K562 (cell line): Measurements from ENCODE around the gene KCNAB1. TPM values are rescaled to one million over a fixed set of nuclear protein-coding genes. Genes with fewer than 3 reads are reported as not detected.

Source experiments
- ATAC-seq: fragments of 200-7000 bp; cut with Tn5 transposase; 3 replicates; pipeline ENCODE4 v1.9.1; 2020; ENCODE audit warnings: moderate library complexity
- BruUV-seq: library from RNA; stranded (reverse); fragments of 400-500 nt; replicated peaks from 2 replicates; lab custom pipeline; 2021; lab: Mats Ljungman, UMichigan
- CTCF ChIA-PET: fragments of 300-600 bp; formaldehyde crosslinking; extraction: SDS; loops from one replicate; lab custom pipeline; 2021; ENCODE audit warnings: low intra/inter-chr PET ratio; lab: Yijun Ruan, JAX
- POLR2A ChIA-PET: fragments of 300-600, 350-650 bp; sonication (Branson Sonifier 250); formaldehyde crosslinking; extraction: SDS; loops from one replicate; lab custom pipeline; 2021; ENCODE audit warnings: antibody characterized with exemption, inconsistent platforms; lab: Yijun Ruan, JAX
- DNase-seq, 4 experiments: peaks; one replicate each; pipeline versions ENCODE4 v3.0.0 to v3.0.0-alpha.2; 2011 to 2018; ENCODE audit warnings: low spot score in 3 of 4, mixed read lengths in 3 of 4; ENCODE audit errors: extremely low read depth in 1 of 4
- FAIRE-seq: peaks from 2 replicates; lab custom pipeline; 2011; peaks lifted over from hg19 to GRCh38; lab: Jason Lieb, UNC
- H2AFZ ChIP-seq: 2 replicates; pipeline ENCODE4 v1.6.0; 2011; ENCODE audit warnings: low read depth, low read length, control low read depth, inconsistent platforms
- H3K27ac ChIP-seq: fragments of 200-600 bp; 3 replicates; pipeline ENCODE4 v1.8.0; 2011; ENCODE audit warnings: low read depth, mild to moderate bottlenecking, control low read depth, inconsistent platforms, low read length, moderate library complexity, mixed read lengths; ENCODE audit errors: extremely low read depth
- H3K27me3 ChIP-seq, 2 experiments: fragments of 300-600 bp in 1 of 2; 2 replicates in 1 of 2; 3 replicates in 1 of 2; pipeline versions ENCODE4 v1.6.0 to v1.8.0; 2011; ENCODE audit warnings: inconsistent platforms in 2 of 2, low read length in 2 of 2, mild to moderate bottlenecking in 1 of 2, mixed read lengths in 1 of 2, moderate library complexity in 1 of 2; ENCODE audit not compliant: control insufficient read depth in 2 of 2, insufficient read depth in 2 of 2
- H3K36me3 ChIP-seq: fragments of 300-600 bp; 3 replicates; pipeline ENCODE4 v1.8.0; 2011; ENCODE audit warnings: mild to moderate bottlenecking, low read length, inconsistent platforms; ENCODE audit not compliant: control insufficient read depth, insufficient read depth
- H3K4me1 ChIP-seq, 2 experiments: fragments of 200-600 bp in 1 of 2; replicated peaks in 1 of 2; 2 replicates in 1 of 2; 3 replicates in 1 of 2; pipeline versions ENCODE4 v1.5.1 to v1.8.0; 2011; ENCODE audit warnings: inconsistent platforms in 2 of 2, low read length in 2 of 2, mild to moderate bottlenecking in 1 of 2, mixed read lengths in 1 of 2, moderate library complexity in 1 of 2; ENCODE audit not compliant: control insufficient read depth in 2 of 2, insufficient read depth in 2 of 2
- H3K4me2 ChIP-seq: 2 replicates; pipeline ENCODE4 v1.6.1; 2011; ENCODE audit warnings: low read length, control low read depth, inconsistent platforms, mixed read lengths; ENCODE audit not compliant: insufficient read depth
- H3K4me3 ChIP-seq: fragments of 200-600 bp; sonication (generic), shearing (Covaris generic); 2 replicates; pipeline ENCODE4 v1.5.1; 2016; ENCODE audit warnings: control low read depth, inconsistent platforms
- H3K79me2 ChIP-seq: fragments of 200-600 bp; 3 replicates; pipeline ENCODE4 v1.8.0; 2011; ENCODE audit warnings: low read length, inconsistent platforms; ENCODE audit not compliant: control insufficient read depth, insufficient read depth
- H3K9ac ChIP-seq, 2 experiments: 2 replicates each; pipeline versions ENCODE4 v1.6.0 to v1.6.1; 2011; ENCODE audit warnings: low read depth in 2 of 2, low read length in 2 of 2, control low read depth in 1 of 2, inconsistent platforms in 1 of 2, mild to moderate bottlenecking in 1 of 2, mixed read lengths in 1 of 2; ENCODE audit not compliant: insufficient read depth in 1 of 2
- H3K9me1 ChIP-seq: one replicate; pipeline ENCODE4 v1.6.0; 2011; ENCODE audit warnings: inconsistent platforms, mild to moderate bottlenecking, low read length, moderate library complexity; ENCODE audit not compliant: control insufficient read depth, insufficient read depth
- H3K9me3 ChIP-seq: replicated peaks from 2 replicates; pipeline ENCODE4 v1.5.1; 2011; ENCODE audit warnings: low read depth, low read length, inconsistent platforms; ENCODE audit not compliant: control insufficient read depth, insufficient read depth
- H4K20me1 ChIP-seq: replicated peaks from 2 replicates; pipeline ENCODE4 v1.6.1; 2011; ENCODE audit warnings: low read length, inconsistent platforms, mixed read lengths; ENCODE audit not compliant: control insufficient read depth, insufficient read depth
- MAFK ChIP-seq: IDR thresholded peaks from 2 replicates; pipeline ENCODE4 v1.6.1; 2011; ENCODE audit warnings: low read length, improper control_type of control experiment
- SRSF1 ChIP-seq: fragments of 200-400 bp; formaldehyde crosslinking; IDR thresholded peaks from 2 replicates; pipeline ENCODE4 v1.6.1; 2017; ENCODE audit warnings: mild to moderate bottlenecking, low read depth, low read length, moderate library complexity
- XRCC5 ChIP-seq: fragments of 200-400 bp; formaldehyde crosslinking; IDR thresholded peaks from 2 replicates; pipeline ENCODE4 v1.6.1; 2017; ENCODE audit warnings: low read depth, mild to moderate bottlenecking, low read length
- WGBS: fragments of 100-300 bp; shearing (Covaris generic); methylation state at CpG from one replicate; pipeline ENCODE4 v1.1.6; 2016; ENCODE audit warnings: low coverage, mixed read lengths; ENCODE audit not compliant: insufficient coverage; ENCODE audit errors: missing lambda C conversion rate; 5-methylcytosine and 5-hydroxymethylcytosine counted together
- in situ Hi-C: fragments of 300-500 bp; cut with MboI; formaldehyde crosslinking; loops from 4 replicates; pipeline ENCODE4 v1.15.0; 2018; ENCODE audit warnings: inconsistent platforms, mixed read lengths
- intact Hi-C: fragments of 100-400 bp; cut with micrococcal nuclease; formaldehyde crosslinking; loops from 2 replicates; pipeline ENCODE4 v1.14.2; 2022
- polyA plus RNA-seq, 8 experiments: library from polyadenylated mRNA; depleted of rRNA in 4 of 8; stranded (reverse) in 5 of 8; unstranded in 3 of 8; fragments of >200 nt; fragmentation: Nextera tagmentation in 2 of 8; fragmentation: Illumina TruSeq in 1 of 8; extraction: Ambion mirVana in 2 of 8; extraction: Trizol in 1 of 8; gene quantifications; 2 replicates each; pipeline versions ENCODE4 v1.2.1 to v1.2.3, GENCODE V29; 2011 to 2014; ENCODE audit warnings: inconsistent platforms in 1 of 8, missing spikeins in 1 of 8
- total RNA-seq, 7 experiments: library from RNA; depleted of rRNA in 6 of 7; stranded (reverse); fragments of >200 nt in 6 of 7; fragmentation: Illumina TruSeq in 2 of 7; extraction: Trizol in 2 of 7; gene quantifications; 2 replicates each; pipeline versions ENCODE4 v1.2.1 to v1.2.3, GENCODE V29; 2011 to 2021; ENCODE audit warnings: low replicate concordance in 1 of 7
- TF ChIP-seq, protein P1 (sequence below): fragments of 450-650 bp; IDR thresholded peaks from 2 replicates; pipeline ENCODE4 v1.6.1; 2016; ENCODE audit warnings: mild to moderate bottlenecking, moderate library complexity

The KCNAB1 gene
- total and polyA plus RNA-seq, 9 of the 15 experiments (the other 6 are each of a cell fraction or from before 2014, with no cell fraction given), result 0.14 to 1.2 (median 0.51) TPM

- no TSS peak for BruUV-seq
- FAIRE-seq (no peak), ATAC-seq (no peak), DNase-seq (no peak)
- Histone ChIP-seq H3K4me2 (no peak overlapping the region), H3K9me3 (no peaks in the 10 kb centered on the region), H3K9ac (no peak overlapping the region), H3K4me1 (no peaks in the 10 kb centered on the region), H3K27ac (no peak overlapping the region), H3K4me3 (no peak overlapping the region), H3K9me1 (no peaks in the 10 kb centered on the region), H3K36me3 (no peaks in the 10 kb centered on the region), H4K20me1 (no peaks in the 10 kb centered on the region; the same call in 1 of the 2 replicates), H2AFZ (no peak overlapping the region), H3K79me2 (no peaks in the 10 kb centered on the region), H3K27me3 (no peaks in the 10 kb centered on the region)
- POLR2A ChIA-PET, result interaction anchor here (0.7 kb wide), 1 partner anchor 9 kb away, joined by 3 read pairs; no protein-coding TSS in a partner anchor
- intact Hi-C loops, result no loop called here
- WGBS, result 9% methylated on average over 1 of the region's 1 CpG
- no peak for TF ChIP-seq MAFK
- TF ChIP-seq SRSF1, result no peak
- in situ Hi-C loops, result no loop called here
- CTCF ChIA-PET, result no interaction called here
Observed at GRCh38 chr3:156305672-156306071, 185.3 kb downstream of the KCNAB1 start.

GRCh38 chr3:156307704-156308103 is 187.3 kb downstream of the KCNAB1 start:
- H3K27ac ChIP-seq, result no peak overlapping the region
- no peaks in the 10 kb centered on the region for H3K36me3 ChIP-seq
- no peaks in the 10 kb centered on the region for H3K79me2 ChIP-seq
- TF ChIP-seq XRCC5, result no peak
- TF ChIP-seq, protein P1, sequence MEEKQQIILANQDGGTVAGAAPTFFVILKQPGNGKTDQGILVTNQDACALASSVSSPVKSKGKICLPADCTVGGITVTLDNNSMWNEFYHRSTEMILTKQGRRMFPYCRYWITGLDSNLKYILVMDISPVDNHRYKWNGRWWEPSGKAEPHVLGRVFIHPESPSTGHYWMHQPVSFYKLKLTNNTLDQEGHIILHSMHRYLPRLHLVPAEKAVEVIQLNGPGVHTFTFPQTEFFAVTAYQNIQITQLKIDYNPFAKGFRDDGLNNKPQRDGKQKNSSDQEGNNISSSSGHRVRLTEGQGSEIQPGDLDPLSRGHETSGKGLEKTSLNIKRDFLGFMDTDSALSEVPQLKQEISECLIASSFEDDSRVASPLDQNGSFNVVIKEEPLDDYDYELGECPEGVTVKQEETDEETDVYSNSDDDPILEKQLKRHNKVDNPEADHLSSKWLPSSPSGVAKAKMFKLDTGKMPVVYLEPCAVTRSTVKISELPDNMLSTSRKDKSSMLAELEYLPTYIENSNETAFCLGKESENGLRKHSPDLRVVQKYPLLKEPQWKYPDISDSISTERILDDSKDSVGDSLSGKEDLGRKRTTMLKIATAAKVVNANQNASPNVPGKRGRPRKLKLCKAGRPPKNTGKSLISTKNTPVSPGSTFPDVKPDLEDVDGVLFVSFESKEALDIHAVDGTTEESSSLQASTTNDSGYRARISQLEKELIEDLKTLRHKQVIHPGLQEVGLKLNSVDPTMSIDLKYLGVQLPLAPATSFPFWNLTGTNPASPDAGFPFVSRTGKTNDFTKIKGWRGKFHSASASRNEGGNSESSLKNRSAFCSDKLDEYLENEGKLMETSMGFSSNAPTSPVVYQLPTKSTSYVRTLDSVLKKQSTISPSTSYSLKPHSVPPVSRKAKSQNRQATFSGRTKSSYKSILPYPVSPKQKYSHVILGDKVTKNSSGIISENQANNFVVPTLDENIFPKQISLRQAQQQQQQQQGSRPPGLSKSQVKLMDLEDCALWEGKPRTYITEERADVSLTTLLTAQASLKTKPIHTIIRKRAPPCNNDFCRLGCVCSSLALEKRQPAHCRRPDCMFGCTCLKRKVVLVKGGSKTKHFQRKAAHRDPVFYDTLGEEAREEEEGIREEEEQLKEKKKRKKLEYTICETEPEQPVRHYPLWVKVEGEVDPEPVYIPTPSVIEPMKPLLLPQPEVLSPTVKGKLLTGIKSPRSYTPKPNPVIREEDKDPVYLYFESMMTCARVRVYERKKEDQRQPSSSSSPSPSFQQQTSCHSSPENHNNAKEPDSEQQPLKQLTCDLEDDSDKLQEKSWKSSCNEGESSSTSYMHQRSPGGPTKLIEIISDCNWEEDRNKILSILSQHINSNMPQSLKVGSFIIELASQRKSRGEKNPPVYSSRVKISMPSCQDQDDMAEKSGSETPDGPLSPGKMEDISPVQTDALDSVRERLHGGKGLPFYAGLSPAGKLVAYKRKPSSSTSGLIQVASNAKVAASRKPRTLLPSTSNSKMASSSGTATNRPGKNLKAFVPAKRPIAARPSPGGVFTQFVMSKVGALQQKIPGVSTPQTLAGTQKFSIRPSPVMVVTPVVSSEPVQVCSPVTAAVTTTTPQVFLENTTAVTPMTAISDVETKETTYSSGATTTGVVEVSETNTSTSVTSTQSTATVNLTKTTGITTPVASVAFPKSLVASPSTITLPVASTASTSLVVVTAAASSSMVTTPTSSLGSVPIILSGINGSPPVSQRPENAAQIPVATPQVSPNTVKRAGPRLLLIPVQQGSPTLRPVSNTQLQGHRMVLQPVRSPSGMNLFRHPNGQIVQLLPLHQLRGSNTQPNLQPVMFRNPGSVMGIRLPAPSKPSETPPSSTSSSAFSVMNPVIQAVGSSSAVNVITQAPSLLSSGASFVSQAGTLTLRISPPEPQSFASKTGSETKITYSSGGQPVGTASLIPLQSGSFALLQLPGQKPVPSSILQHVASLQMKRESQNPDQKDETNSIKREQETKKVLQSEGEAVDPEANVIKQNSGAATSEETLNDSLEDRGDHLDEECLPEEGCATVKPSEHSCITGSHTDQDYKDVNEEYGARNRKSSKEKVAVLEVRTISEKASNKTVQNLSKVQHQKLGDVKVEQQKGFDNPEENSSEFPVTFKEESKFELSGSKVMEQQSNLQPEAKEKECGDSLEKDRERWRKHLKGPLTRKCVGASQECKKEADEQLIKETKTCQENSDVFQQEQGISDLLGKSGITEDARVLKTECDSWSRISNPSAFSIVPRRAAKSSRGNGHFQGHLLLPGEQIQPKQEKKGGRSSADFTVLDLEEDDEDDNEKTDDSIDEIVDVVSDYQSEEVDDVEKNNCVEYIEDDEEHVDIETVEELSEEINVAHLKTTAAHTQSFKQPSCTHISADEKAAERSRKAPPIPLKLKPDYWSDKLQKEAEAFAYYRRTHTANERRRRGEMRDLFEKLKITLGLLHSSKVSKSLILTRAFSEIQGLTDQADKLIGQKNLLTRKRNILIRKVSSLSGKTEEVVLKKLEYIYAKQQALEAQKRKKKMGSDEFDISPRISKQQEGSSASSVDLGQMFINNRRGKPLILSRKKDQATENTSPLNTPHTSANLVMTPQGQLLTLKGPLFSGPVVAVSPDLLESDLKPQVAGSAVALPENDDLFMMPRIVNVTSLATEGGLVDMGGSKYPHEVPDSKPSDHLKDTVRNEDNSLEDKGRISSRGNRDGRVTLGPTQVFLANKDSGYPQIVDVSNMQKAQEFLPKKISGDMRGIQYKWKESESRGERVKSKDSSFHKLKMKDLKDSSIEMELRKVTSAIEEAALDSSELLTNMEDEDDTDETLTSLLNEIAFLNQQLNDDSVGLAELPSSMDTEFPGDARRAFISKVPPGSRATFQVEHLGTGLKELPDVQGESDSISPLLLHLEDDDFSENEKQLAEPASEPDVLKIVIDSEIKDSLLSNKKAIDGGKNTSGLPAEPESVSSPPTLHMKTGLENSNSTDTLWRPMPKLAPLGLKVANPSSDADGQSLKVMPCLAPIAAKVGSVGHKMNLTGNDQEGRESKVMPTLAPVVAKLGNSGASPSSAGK, result no peak
- intact Hi-C loops, result no loop called here
- H3K4me2 ChIP-seq, result no peak overlapping the region
- ATAC-seq, result no peak
- no peak overlapping the region for H3K9ac ChIP-seq
- 2% methylated on average over 4 of the region's 4 CpGs for WGBS
- no peaks in the 10 kb centered on the region; a peak in 1 of 5 replicates for H3K27me3 ChIP-seq
- FAIRE-seq, result no peak
- no peak overlapping the region for H2AFZ ChIP-seq
- POLR2A ChIA-PET, result no interaction called here
- H3K4me1 ChIP-seq, result no peaks in the 10 kb centered on the region
- H3K9me3 ChIP-seq, result no peaks in the 10 kb centered on the region
- CTCF ChIA-PET, result no interaction called here
- no TSS peak for BruUV-seq
- no peak for DNase-seq
- H3K4me3 ChIP-seq, result no peak overlapping the region
- no peaks in the 10 kb centered on the region for H3K9me1 ChIP-seq
- in situ Hi-C loops, result no loop called here
- no peaks in the 10 kb centered on the region; the same call in 1 of the 2 replicates for H4K20me1 ChIP-seq
